Spleen (tissue), 11 donors: ENCODE results near the gene KRT12. TPM values are rescaled to one million over a fixed set of nuclear protein-coding genes. Genes with fewer than 3 reads are reported as not detected.

Source experiments
- DNase-seq: peaks from one replicate; pipeline ENCODE4 v3.0.0-alpha.2; 2020
- H3K27ac ChIP-seq, 8 donors: fragments of 200-600 bp; sonication (generic) in 7 of 8; 1 replicate in 4 of 8; 2 replicates in 4 of 8; pipeline versions ENCODE4 v1.5.0 to v1.8.0; 2016 to 2021; ENCODE audit warnings: inconsistent platforms in 4 of 8, mild to moderate bottlenecking in 4 of 8, moderate library complexity in 1 of 8
- H3K27me3 ChIP-seq, 7 donors: fragments of 200-600 bp; sonication (generic) in 6 of 7; replicated peaks in 1 of 7; 1 replicate in 4 of 7; 2 replicates in 3 of 7; pipeline versions ENCODE4 v1.5.0 to v1.8.0; 2016 to 2021; ENCODE audit warnings: inconsistent platforms in 3 of 7, mild to moderate bottlenecking in 1 of 7
- H3K36me3 ChIP-seq, 6 donors: fragments of 200-600 bp; sonication (generic) in 5 of 6; 1 replicate in 4 of 6; 2 replicates in 2 of 6; pipeline versions ENCODE4 v1.5.0 to v1.8.0; 2016 to 2021; ENCODE audit warnings: inconsistent platforms in 2 of 6
- H3K4me1 ChIP-seq, 6 donors: fragments of 200-600 bp; sonication (generic) in 5 of 6; 1 replicate in 3 of 6; 2 replicates in 3 of 6; pipeline versions ENCODE4 v1.5.0 to v1.8.0; 2016 to 2021; ENCODE audit warnings: inconsistent platforms in 3 of 6
- H3K4me3 ChIP-seq, 8 donors: fragments of 200-600 bp; sonication (generic) in 7 of 8; 1 replicate in 4 of 8; 2 replicates in 4 of 8; pipeline versions ENCODE4 v1.5.0 to v1.8.0; 2016 to 2021; ENCODE audit warnings: inconsistent platforms in 4 of 8, mild to moderate bottlenecking in 4 of 8, moderate library complexity in 2 of 8
- H3K9me3 ChIP-seq, 8 donors: fragments of 200-600 bp; sonication (generic) in 7 of 8; 1 replicate in 4 of 8; 2 replicates in 4 of 8; pipeline versions ENCODE4 v1.5.0 to v1.8.0; 2016 to 2021; ENCODE audit warnings: inconsistent platforms in 4 of 8
- POLR2A ChIP-seq, 3 donors: fragments of 450-650 bp; IDR thresholded peaks; one replicate each; pipeline ENCODE4 v1.5.1; 2017; ENCODE audit warnings: antibody characterized with exemption in 3 of 3, mild to moderate bottlenecking in 1 of 3
- POLR2AphosphoS5 ChIP-seq, 3 donors: sonication (generic); formaldehyde crosslinking; IDR thresholded peaks; one replicate each; pipeline ENCODE4 v1.5.1; 2017; ENCODE audit warnings: antibody characterized with exemption in 3 of 3
- WGBS, 5 donors: extraction: QIAGEN DNeasy Blood & Tissue Kit in 3 of 5; methylation state at CpG; one replicate each; pipeline versions ENCODE4 v1.1.5 to v1.1.7; 2013 to 2018; 5-methylcytosine and 5-hydroxymethylcytosine counted together
- intact Hi-C: fragments of 100-400 bp; cut with DNase I; formaldehyde crosslinking; loops from one replicate; pipeline ENCODE4 v1.15.0; 2023; ENCODE audit warnings: low total_unique reads
- polyA plus RNA-seq, 3 donors: library from polyadenylated mRNA; stranded (reverse); fragments of 200-250 nt; gene quantifications; one replicate each; pipeline ENCODE4 v1.2.1, GENCODE V29; 2013
- total RNA-seq, 7 donors: library from RNA; depleted of rRNA in 3 of 7; stranded (reverse); fragments of >200 nt in 3 of 7; fragmentation: NEBNext Ultra II Directional in 4 of 7; extraction: Animal tissue kit (Norgen Biotek cat#: 25700) in 4 of 7; gene quantifications; one replicate each; pipeline versions ENCODE4 v1.1.0 to v1.2.1, GENCODE V29; 2016 to 2021
- TF ChIP-seq, protein P1 (sequence below), 11 experiments: fragments of 200-600 bp in 7 of 11; fragments of 450-650 bp in 4 of 11; sonication (generic) in 4 of 11; IDR thresholded peaks in 8 of 11; conservative IDR thresholded peaks in 3 of 11; 1 replicate in 7 of 11; 2 replicates in 4 of 11; pipeline versions ENCODE4 v1.4.0 to v1.8.0; 2016 to 2021; ENCODE audit warnings: antibody characterized with exemption in 11 of 11, inconsistent platforms in 4 of 11, mild to moderate bottlenecking in 1 of 11
- donor health status: healthy with polysubstance abuse.
- donor health status: DM: no; HTN: no; CAD: no; lungs with moderate emphysema.
- donor health status: DM: no; HTN: no; CAD: no.
- donor health status: Bipolar disorder and iron deficiency.
- donor health status: healthy.
- donor health status: DM: no; HTN: no; CAD: no.
- donor health status: DM: yes; HTN: yes; CAD: no.

Gene KRT12
- total and polyA plus RNA-seq, 10 donors, result not detected

- intact Hi-C loops, result no loop called here
- 89 to 94% (median 92%) methylated on average over 4 of the region's 4 CpGs for WGBS, 5 donors
- Histone ChIP-seq H3K27ac (no peak overlapping the region), H3K4me1 (no peaks in the 10 kb centered on the region), H3K4me3 (no peak overlapping the region), H3K36me3 (no peaks in the 10 kb centered on the region), H3K27me3 (peaks cover 0 to 31% (median 0%) of the 10 kb centered on the region in 7 donors), H3K9me3 (no peaks in the 10 kb centered on the region)
- DNase-seq, result no peak
- TF ChIP-seq, protein P1, sequence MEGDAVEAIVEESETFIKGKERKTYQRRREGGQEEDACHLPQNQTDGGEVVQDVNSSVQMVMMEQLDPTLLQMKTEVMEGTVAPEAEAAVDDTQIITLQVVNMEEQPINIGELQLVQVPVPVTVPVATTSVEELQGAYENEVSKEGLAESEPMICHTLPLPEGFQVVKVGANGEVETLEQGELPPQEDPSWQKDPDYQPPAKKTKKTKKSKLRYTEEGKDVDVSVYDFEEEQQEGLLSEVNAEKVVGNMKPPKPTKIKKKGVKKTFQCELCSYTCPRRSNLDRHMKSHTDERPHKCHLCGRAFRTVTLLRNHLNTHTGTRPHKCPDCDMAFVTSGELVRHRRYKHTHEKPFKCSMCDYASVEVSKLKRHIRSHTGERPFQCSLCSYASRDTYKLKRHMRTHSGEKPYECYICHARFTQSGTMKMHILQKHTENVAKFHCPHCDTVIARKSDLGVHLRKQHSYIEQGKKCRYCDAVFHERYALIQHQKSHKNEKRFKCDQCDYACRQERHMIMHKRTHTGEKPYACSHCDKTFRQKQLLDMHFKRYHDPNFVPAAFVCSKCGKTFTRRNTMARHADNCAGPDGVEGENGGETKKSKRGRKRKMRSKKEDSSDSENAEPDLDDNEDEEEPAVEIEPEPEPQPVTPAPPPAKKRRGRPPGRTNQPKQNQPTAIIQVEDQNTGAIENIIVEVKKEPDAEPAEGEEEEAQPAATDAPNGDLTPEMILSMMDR (IDR thresholded peaks at IDR 0.05 in 8 of 11, conservative IDR thresholded peaks at IDR 0.05 in 3 of 11), result no peak
Measured at GRCh38 chr17:40849723-40850122, 17.3 kb downstream of the KRT12 start.

GRCh38 chr17:40848583-40849235 is 18.3 kb downstream of the KRT12 start:
- no peaks in the 10 kb centered on the region for H3K9me3 ChIP-seq
- no peak overlapping the region for H3K27ac ChIP-seq
- no peaks in the 10 kb centered on the region for H3K4me1 ChIP-seq
- peaks cover 0 to 29% (median 0%) of the 10 kb centered on the region in 7 donors for H3K27me3 ChIP-seq
- intact Hi-C loops, result no loop called here
- no peaks in the 10 kb centered on the region for H3K36me3 ChIP-seq
- H3K4me3 ChIP-seq, result no peak overlapping the region
- TF ChIP-seq, protein P1 (IDR thresholded peaks at IDR 0.05 in 8 of 11, conservative IDR thresholded peaks at IDR 0.05 in 3 of 11), result no peak
- TF ChIP-seq POLR2AphosphoS5 (IDR thresholded peaks at IDR 0.05) (no peak), POLR2A (IDR thresholded peaks at IDR 0.05) (no peak)
- DNase-seq, result no peak
- WGBS, 5 donors, result 74 to 100% (median 80%) methylated on average over 1 of the region's 1 CpG

- no peak for TF ChIP-seq POLR2A (IDR thresholded peaks at IDR 0.05)
- TF ChIP-seq POLR2AphosphoS5 (IDR thresholded peaks at IDR 0.05), result no peak
- TF ChIP-seq, protein P1 (IDR thresholded peaks at IDR 0.05 in 8 of 11, conservative IDR thresholded peaks at IDR 0.05 in 3 of 11), result no peak
- no peaks in the 10 kb centered on the region for H3K4me1 ChIP-seq
- peaks cover 0 to 29% (median 0%) of the 10 kb centered on the region in 7 donors for H3K27me3 ChIP-seq
- WGBS, 5 donors, result 38 to 59% (median 50%) methylated on average over 1 of the region's 1 CpG
- no peaks in the 10 kb centered on the region for H3K36me3 ChIP-seq
- no peak overlapping the region for H3K4me3 ChIP-seq
- no peaks in the 10 kb centered on the region for H3K9me3 ChIP-seq
- DNase-seq, result no peak
- intact Hi-C loops, result no loop called here
- no peak overlapping the region for H3K27ac ChIP-seq
Measured at GRCh38 chr17:40846515-40847144, 20.4 kb downstream of the KRT12 start.

DNA sequence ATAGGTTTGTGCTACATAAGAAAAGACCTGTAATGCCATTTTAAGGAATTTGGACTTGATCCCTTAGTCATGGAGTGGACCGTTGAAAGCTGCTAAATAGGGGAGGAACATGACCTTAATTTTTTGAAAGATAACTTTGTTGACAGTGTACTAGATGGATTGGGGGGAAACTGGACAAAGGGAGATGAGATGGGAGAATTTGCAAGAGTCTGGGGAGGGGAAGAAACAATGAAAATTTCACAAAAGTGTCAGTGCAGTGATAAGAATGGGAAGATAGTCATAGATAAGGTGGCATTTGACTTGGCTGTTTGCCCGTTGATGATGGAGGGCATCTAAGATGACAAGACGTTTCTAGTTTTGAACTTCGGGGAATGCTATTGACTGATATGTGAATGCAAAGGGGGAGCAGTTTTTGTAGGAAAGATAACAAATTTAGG is 22.3 kb downstream of the KRT12 start:
- TF ChIP-seq POLR2AphosphoS5 (IDR thresholded peaks at IDR 0.05) (no peak), POLR2A (IDR thresholded peaks at IDR 0.05) (no peak)
- TF ChIP-seq, protein P1 (IDR thresholded peaks at IDR 0.05 in 8 of 11, conservative IDR thresholded peaks at IDR 0.05 in 3 of 11), result no peak
- no peak overlapping the region for H3K27ac ChIP-seq
- H3K4me1 ChIP-seq, result no peaks in the 10 kb centered on the region
- H3K27me3 ChIP-seq, result peaks cover 0 to 19% (median 0%) of the 10 kb centered on the region in 7 donors
- H3K4me3 ChIP-seq, result no peak overlapping the region
- no peak for DNase-seq
- intact Hi-C loops, result no loop called here
- no peaks in the 10 kb centered on the region for H3K36me3 ChIP-seq
- 73 to 86% (median 80%) methylated on average over 4 of the region's 4 CpGs for WGBS, 5 donors
- no peaks in the 10 kb centered on the region for H3K9me3 ChIP-seq
